Cerebellar cortex (tissue), 1 donor: Measurements from ENCODE around the gene MALT1.
"Not testable (repeated sequence)": the region's sequence is repeated elsewhere in the genome, so short reads cannot be mapped to it uniquely, and the experiment has no call there.

ENCODE experiments used
- DNase-seq: peaks from one replicate; pipeline ENCODE4 v3.0.0-alpha.2; 2015; ENCODE audit warnings: low spot score

Gene MALT1, protein sequence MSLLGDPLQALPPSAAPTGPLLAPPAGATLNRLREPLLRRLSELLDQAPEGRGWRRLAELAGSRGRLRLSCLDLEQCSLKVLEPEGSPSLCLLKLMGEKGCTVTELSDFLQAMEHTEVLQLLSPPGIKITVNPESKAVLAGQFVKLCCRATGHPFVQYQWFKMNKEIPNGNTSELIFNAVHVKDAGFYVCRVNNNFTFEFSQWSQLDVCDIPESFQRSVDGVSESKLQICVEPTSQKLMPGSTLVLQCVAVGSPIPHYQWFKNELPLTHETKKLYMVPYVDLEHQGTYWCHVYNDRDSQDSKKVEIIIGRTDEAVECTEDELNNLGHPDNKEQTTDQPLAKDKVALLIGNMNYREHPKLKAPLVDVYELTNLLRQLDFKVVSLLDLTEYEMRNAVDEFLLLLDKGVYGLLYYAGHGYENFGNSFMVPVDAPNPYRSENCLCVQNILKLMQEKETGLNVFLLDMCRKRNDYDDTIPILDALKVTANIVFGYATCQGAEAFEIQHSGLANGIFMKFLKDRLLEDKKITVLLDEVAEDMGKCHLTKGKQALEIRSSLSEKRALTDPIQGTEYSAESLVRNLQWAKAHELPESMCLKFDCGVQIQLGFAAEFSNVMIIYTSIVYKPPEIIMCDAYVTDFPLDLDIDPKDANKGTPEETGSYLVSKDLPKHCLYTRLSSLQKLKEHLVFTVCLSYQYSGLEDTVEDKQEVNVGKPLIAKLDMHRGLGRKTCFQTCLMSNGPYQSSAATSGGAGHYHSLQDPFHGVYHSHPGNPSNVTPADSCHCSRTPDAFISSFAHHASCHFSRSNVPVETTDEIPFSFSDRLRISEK

DNA sequence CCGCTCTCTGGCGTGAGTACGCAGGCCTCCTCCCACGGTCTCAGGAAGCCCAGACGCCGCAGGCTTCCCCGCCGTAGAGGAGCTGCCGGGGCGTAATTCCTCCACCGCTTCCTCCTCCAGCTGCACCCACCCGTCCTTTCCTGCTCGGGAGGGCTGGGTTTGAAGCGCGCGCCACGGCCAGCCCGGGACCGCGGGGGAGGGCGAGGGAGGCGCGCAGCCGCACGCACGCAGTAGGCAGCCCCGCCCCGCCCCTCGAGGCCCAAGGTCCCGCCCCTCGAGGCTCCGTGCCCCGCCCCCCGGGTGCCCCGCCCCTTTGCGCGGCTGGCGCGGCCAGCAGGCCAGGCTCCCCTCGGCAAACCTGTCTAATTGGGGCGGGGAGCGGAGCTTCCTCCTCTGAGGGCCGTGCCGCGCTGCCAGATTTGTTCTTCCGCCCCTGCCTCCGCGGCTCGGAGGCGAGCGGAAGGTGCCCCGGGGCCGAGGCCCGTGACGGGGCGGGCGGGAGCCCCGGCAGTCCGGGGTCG is at the start of gene MALT1:
TSS of gene MALT1 (plus strand) at position 355 of the 521 bp plus-strand sequence. CDS start 179 bp downstream, outside the sequence.
- DNase-seq, result peak; percentile 84

DNA sequence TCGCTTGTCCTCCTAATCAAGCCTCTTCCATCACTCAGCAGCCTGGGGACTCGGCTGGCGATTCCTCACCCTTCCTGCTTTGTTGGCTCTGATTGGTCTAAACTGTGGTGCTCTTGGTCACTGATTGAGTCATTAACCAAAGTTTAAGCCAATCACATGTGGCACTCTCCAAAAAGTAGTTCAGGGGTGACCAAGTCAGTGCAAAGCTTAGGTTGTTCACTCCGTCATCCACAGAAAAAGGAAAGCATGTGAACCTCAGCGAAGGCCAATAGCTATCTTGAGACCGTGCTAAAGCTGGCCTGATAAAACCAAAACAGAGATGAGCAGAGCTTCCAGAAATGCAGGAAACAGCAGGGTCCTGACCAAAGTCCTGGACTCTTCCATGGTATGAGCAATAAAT is 47.3 kb upstream of the MALT1 start:
- no peak for DNase-seq

DNA sequence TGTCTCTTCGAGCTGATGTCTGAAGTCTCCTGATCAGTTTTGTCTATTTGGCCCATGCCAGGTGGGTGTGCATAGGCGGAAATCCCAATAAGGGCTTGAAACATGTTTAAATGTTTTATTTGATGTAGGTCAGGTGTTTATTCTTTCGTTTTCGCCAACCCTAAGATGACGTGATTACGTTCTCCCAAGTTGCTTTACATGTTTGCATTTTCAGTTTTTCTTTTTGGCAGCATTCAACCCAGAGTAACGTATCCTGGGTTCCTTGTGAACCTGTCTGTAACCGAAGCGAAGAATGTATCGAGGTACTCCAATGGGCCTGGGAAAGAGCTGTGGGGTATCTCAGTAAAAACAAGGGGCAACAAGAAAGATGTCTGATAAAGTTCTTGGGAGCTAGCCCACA is 45.4 kb upstream of the MALT1 start:
- DNase-seq, result no peak

DNA sequence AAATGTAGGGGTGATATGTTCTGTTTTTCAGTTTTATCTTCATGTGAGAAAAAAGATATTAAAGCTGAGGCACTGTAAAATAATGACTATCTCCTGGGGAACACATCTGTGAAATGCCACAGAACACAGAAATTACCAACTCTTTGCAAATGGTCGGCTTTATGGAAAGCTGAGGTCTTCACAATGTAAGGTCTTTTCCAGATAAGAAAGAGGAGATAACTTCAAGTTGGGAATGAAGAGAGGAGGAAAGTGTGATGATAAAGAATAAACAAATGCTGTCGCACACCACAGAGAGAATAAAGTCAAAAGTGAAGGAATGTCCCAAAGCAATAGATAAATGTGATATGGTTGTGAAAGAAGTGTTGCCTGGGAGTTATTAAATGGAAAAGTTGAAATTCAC is 41.2 kb upstream of the MALT1 start:
- no peak for DNase-seq

DNA sequence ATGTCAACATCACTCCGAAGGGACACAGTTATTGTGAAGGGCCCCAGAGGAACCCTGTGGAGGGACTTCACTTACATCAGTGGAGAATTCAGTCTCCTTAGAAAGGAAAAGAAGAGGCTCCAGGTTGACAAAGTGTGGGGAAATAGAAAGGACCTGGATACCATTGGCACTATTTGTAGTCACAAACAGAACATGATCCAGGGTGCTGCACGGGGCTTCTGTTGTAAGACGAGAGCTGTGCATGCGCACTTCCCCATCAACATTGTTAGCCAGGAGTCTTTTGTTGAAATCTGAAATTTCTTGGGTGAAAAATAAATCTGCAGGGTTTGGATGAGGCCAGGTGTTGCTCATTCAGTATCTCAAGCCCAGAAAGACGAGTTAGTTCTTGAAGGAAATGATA is 40.0 kb upstream of the MALT1 start:
- no peak for DNase-seq

DNA sequence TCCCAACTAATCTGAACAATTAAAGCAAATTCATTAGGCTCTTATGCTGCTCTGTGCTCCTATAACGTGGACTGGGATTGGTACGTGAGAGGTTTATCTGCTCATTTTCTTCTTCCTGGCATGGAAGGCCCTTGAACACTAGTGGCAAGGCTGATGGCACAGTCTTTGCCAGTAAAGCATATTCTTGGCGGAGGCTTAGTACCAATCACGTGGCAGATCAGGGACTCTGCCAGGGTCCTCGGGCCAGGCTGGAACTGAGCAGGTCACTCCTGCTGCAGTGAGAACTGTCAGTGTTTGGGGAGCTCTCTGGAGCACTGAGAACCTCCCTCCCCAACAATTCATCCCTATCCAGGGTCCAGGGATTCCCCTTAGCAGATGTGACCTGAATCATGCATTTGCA is 38.7 kb upstream of the MALT1 start:
- peak; percentile 53 for DNase-seq

DNA sequence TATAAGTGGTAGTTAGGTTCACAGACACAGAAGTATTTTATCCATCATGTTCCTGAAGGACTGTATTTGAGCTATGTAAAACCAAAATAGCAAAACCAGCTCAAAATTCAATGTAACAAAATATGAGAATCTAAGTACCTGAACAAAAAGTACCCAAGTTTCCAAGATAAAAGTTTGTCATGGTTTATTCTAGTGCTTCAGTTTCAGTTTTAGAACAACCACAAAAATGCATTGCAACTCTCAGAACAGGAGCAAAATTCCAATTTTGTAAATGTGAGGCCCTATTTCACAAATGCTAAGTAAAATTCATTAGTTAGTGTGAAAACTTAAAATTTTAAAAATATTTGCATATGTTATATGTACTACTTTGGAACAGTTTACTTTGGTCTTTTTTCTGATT is 37.4 kb upstream of the MALT1 start:
- no peak for DNase-seq

DNA sequence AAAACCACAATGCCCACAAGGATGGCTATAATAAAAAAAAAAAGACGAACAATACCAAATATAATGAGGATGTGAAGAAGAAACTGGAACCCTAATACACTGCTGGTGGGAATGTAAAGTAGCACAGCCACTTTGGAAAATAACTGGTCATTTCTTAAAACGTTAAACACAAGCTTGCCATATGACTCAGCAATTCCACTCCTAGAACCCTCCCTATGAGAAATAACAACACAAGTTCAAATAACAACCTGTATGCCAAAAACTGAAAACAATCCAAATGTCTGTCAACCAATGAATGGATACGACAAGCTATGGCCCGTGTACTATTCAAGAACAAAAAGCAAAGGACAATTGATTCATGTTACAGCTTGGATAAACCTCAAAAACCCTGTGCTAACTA is 35.4 kb upstream of the MALT1 start:
- DNase-seq, result no peak

DNA sequence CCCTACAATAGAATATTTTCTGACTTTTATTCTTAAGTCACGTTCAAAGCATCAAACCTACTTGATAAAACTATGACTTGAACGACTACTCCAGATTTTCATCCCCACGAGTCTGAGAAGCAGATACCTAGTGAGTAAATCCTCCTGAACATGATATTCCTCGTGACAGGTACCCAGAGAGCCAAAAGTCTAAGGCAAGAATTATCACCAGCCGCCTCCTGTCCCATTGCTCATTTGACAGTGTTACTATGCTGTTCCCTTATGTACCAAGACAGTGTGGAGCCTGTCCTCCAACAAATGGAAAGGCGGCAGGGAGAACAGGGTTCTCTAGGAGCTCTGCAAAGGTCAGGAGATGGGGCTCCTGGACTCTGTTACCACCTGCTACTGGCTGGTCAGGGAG is 34.1 kb upstream of the MALT1 start:
- no peak for DNase-seq

DNA sequence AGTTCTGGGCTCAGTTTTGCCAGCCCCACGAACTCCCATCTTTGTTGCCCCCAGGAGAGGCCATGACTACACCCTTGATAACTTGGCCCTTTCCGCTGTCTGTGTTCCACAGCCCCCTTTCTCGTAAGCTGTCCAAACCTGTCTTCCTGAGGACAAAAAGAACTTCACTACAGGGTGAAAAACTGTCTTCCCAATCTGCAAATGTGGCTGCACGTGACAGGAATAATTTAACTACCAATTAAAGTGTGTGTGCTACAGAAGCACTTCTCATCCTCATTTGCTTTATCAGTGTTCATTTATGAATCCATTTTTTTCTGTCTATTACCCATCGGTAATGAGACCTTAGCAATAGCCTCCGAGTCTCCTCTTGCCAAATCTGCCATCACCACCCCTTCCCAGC is 33.3 kb upstream of the MALT1 start:
- DNase-seq, result no peak

DNA sequence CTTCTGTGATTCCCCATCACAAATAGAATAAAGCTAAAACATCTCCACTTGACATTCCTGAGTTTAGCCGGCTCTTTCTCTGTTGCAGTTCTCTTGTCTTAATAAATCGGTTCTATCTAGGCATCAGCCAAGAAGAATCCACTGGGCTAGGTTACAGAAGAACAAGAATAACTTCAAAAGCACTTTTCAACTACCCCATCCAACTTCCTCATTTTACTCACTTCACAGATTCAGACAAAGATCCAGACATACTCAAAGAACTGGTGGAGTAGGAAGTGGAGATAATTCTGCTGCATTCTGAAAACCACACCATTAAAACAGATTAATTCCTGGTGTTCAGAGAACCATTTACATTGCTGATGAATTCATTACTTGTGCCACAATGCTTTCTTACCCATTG is 32.8 kb upstream of the MALT1 start:
- no peak for DNase-seq

DNA sequence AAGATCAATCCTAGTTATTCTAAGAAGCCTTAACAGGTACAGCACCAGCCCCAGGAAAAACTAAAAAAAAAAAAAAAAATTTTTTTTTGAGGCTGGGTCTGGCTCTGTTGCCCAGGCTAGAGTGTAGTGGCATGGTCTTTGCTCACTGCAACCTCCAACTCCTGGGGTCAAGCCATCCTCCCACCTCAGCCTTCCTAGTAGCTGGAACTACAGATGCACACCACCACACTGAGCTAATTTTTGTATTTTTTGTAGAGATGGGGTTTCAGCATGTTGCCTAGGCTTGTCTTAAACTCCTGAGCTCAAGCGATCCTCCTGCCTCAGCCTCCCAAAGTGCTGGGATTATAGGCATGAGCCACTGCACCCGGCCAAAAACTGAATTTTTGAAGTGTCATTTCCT is 32.0 kb upstream of the MALT1 start:
- no peak for DNase-seq

DNA sequence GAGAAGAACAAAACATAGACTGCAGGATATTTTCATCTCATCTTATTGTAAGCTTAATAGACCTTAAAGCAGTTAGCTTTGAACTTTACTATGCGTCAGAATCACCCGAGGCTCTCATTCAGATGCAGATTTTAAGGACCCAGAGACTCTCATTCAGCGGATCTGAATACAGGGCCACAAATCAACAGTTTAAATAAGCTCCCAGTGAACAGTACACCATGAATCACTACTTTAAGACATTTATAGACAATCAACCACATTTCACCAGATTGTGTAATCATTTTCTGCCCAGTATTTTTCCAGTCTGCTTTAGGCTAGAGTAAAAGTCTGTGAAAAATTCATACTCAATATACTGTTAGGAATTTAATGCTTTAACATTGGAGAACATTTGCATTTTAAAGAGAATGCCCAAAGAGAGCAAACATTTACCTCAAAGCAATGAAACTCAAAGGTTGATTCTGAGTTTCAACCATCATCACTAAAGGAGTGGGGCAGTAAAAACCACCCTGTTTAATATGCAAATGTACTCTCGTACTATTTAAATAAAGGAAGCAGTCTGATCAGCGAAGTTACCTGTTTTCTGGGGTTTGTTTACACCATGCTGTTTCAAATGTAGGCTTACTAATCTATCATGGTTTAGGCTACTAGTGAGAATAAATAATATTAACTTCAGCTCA is 31.4 kb upstream of the MALT1 start:
- DNase-seq, result no peak

DNA sequence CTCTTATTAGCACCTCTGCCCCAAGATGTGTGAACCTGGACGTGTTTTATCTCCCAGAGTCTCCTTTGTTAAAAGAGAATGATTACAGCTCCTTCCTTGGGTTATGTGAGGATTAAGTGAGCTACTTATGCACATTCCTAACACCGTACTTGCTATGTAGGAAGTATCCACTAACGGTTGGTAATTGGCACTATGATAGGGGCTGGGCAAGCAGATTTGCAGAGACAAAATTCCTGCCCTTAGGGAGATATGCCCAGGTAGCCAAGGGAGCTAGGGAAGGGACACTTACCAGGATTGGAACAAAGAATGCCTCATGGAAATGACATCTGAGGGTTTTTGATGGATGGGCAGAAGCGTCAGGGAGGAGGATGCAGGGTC is 30.8 kb upstream of the MALT1 start:
- DNase-seq, result no peak

DNA sequence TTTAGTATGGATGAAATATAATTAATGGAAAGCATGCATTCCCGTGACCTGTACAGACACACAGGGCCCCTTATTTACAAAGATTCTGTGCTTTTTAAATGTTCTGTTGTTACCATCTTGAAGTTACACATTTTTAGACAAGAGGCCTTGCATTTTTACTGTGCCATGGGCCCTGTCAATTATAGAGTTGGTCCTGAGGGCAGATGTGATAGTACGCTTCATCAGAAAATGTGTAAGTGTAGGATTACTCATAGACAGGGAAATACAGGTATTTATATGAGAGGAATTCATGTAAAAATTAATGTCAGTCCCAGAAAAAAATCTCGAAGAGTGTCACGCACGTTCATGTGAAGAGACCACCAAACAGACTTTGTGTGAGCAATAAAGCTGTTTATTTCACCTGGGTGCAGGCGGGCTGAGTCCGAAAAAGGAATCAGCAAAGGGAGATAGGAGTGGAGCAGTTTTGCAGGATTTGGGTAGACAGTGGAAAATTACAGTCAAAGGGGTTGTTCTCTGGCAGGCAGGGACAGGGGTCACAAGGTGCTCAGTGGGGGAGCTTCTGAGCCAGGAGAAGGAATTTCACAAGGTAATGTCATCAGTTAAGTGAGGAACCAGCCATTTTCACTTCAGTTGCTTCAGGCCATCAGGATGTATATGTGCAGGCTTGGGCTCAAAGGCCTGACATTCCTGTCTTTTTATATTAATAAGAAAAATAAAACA is 30.2 kb upstream of the MALT1 start:
- DNase-seq, result no peak

DNA sequence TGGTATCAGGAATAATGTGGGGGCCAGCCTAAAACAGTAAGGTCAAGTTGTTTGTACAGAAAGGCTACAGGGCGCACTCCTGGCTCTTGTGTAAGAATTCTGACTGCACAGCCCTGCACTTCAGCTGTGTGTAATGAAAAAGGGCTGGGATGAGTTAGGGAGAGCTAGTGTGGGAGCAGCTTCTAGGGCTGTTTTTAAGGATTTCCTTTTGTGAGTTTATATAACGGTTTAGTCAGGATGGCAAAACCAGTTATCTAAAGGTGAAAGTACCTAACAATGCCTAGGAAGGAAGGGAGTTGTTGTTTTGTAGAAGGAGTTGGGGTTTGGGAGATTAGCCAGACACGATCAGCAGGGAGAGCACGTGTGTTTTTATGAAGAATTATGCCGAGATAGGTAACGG is 27.7 kb upstream of the MALT1 start:
- DNase-seq, result not testable (repeated sequence)

DNA sequence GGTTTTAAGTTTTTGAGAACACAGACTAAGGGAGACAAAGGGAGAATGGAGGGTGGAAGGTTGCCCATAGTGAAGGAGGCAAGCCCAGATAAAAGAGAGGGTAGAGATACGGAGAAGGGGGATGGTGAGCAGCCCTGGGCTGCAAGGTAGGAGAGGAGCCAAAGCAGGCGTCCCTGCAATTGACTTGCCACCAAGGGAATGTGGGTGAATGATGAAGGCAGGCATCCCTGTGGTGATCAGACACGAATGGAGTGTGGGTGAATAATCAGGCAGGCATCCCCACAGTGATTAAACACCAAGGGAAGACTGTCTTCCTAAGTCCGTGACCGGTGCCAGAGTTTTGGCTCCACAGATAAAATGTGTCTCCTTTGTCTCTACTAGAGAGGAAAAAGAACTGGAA is 25.9 kb upstream of the MALT1 start:
- no peak for DNase-seq

DNA sequence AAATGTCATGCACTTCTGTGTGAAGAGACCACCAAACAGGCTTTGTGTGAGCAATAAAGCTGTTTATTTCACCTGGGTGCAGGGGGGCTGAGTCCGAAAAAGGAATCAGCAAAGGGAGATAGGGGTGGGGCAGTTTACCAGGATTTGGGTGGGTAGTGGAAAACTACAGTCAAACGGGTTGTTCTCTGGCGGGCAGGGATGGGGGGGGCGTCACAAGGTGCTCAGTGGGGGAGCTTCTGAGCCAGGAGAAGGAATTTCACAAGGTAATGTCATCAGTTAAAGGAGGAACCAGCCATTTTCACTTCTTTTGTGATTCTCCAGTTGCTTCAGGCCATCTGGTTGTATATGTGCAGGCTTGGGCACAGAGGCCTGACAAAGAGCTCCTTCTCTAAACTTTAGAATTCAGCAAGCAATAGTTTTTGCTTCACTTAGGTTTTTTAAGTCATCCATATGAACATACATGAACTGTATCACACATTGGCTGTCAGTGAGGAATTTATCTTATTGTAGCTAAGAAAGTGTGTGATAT is 24.9 kb upstream of the MALT1 start:
- no peak for DNase-seq

DNA sequence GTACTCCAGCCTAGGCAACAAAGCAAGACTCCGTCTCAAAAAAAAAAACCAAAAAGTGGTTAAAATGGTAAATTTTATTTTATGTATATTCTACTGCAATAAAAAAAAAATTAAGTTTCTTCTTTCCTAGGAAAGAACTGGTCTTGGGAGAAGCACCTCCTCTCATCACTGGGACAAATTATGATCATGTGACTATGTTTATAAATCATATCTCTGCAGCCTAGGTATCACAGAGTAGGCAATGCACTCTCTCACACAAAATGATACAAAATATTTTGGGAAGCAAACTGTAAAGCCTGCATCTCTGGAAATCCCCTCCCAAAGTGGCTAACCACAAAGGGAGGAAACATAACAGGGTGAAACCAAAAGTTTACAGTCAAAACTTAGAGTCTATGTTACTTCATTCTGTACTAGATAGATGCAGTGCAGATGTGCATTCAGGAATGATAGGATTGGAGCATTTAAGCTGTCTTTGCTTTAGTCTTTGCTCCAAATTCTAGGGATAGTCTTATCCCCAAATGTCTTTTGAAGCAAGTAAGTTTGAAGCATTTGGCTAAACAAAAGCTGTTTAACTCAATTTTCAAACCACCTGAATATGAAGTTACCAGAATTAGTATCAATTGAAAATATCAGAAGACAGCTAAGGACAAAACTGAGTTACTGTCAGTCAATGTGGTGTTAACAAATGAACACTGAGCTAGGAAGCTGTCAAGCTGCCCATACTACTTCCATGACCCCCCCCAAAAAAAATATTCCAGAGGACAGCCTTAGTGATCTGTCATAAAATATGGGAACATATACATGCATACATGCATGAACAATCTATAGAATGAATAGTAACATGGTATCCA is 21.1 kb upstream of the MALT1 start:
- no peak for DNase-seq

DNA sequence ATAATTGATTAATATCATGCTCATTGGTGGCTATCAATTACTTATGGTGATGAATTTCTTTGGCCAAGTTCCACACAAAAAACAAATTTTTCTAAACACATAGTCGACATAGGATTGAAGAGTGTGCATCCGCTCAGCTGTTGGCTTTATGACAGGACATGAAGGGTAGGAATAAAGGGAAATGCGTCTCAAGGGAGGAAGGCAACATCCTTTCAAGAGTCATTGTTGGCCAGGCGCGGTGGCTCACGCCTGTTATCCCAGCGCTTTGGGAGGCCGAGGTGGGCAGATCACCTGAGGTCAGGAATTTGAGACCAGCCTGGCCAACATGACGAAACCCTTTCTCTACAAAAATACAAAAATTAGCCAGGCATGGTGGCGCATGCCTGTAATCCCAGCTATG is 20.4 kb upstream of the MALT1 start:
- not testable (repeated sequence) for DNase-seq
